NCI-H1436 treated with DMSO at 0.1 percent for 48 hours (cell line): ENCODE data around the gene CCDC175.

Experiments
- DNase-seq: peaks from one replicate; lab custom pipeline; 2025; lab: John Stamatoyannopoulos, UW

The CCDC175 gene

DNA sequence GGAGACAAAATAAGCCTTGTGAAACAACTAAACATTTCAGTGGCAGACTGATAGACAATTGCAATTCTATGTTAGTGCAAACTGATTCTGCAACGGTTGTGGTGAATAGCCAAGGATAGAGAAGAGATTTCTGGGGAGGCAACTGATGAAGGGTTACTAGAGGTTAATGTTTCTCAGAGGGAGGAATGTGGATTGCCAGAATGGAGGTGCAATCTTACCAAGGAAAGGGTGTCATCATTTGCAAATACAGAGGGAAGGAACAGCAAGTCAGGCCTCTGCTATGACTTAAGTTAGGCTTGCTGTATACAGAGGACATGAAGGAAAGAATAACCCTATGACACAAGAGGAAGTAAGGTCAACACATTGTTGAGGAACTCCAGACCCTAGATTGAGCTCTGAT is 35.8 kb downstream of the CCDC175 start:
- no peak for DNase-seq

DNA sequence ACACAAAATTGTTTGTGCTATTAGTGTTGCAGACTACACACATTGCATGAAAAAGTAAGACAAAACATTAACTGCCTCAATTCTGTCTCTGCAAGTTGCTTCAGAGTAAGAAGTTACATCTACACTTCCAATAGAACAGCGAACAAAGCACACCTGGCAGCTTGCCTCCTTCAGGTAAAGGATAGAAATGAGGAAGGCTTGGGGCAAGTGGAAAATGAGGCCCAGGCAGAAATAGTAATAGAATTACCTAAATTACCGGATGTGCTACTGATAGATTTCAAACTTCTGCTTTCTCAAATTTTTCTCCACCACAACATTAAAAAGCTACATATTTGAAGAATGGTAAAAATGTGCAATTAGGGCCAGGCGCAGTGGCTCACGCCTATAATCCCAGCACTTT is 37.7 kb downstream of the CCDC175 start:
- no peak for DNase-seq

DNA sequence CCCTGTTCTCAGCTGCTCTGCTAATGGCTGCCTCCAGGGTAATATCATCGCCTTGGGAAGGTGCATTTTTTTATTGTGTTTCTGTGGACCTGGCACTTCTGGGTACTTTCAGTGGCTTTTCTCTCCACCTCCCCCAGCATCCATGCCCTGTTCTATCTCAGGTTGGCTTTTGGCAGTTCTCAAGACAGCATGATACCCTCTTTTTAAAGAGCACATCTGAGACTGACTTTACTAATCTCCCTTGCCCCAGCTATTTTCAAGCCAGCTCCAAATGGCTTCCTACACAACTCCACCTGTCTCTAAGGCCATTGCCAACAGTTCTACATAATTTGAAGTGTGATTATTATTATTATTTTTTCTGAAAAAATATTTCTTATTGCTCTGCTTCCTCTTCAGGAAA is 39.1 kb downstream of the CCDC175 start:
- DNase-seq: no peak

DNA sequence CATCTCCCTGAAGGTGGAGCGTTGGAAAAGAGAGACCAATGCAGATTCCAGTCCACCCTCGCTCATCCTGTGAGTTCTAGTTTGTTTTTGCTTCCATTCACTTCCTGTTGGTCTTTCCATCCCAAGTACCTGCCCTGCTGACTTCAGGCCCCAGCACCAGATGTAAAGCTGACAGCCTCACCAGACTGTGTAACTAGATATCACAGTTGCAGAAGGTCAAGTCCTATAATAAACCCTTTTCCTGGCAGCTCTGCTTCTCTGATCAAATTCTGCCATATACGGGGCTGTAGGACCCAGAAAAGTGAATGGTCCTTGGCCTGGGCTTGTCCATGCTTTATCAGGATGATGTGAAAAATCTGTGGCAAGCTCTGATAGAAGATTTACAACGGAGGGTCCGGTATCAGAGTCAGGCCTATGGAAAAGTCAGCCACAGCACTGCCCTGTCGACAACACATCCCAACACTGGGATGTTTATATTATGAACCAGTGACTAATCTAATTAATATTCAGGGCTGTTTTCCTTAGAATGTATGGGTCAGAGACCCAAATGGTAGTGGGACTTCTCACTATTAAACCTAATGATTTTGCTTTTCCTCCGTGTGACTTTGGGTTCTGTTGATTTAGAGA is 42.1 kb downstream of the CCDC175 start:
- no peak for DNase-seq

GRCh38 chr14:59532419-59532818 is 44.2 kb downstream of the CCDC175 start:
- DNase-seq: no peak

DNA sequence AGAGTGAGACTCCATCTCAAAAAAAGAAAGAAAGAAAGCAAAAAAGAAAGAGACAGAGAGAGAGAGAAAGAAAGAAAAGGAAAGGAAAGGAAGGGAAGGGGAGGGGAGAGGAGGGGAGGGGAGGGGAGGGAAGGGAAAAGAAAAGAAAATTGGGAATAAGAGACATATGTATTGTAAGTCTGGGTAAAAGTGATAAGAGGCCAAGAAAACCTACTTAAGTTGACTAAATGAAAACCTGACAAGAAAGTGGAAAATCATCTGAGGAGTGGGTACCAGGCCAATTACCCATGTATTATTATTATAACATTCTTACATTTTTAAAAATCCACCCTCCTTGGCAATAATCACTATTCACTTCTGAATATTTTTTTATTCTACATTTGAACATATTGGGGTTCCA is 46.3 kb downstream of the CCDC175 start:
- no peak for DNase-seq

DNA sequence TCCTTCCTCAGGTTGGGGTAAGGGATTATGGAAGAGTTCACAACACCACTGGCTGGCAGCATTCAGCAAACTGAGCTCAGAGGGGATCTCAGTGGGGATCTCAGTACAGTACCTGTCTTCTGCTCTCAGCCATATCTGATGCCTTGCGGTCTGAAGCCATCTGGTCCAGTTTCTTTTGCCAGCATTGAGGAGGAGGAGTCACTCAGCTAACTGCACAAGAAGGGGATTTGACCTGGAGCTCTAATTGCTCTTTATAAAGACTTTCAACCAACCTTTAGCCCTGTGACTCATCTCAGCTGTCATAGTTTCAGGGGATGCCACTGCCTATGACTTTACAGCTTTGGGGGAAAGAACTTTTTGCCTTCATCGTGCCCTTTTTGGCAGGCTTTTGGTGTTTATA is 47.4 kb downstream of the CCDC175 start:
- no peak for DNase-seq

DNA sequence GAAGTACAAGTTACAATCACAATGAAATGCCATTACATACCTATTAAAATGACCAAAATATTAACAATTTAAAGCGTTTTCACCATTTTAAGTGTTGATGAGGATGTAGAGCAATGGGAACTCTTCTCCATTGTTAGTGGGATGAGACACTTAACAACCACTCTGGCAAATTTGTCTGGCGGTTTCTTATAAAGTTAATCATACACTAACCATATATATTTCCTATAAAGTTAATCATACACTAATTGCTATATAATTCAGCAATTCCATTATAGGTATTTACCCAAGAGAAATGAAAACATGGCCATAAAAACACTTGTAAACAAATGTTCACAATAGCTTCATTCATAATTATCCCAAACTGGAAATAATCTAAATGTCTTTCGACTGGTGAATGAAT is 56.4 kb downstream of the CCDC175 start:
- DNase-seq: no peak

DNA sequence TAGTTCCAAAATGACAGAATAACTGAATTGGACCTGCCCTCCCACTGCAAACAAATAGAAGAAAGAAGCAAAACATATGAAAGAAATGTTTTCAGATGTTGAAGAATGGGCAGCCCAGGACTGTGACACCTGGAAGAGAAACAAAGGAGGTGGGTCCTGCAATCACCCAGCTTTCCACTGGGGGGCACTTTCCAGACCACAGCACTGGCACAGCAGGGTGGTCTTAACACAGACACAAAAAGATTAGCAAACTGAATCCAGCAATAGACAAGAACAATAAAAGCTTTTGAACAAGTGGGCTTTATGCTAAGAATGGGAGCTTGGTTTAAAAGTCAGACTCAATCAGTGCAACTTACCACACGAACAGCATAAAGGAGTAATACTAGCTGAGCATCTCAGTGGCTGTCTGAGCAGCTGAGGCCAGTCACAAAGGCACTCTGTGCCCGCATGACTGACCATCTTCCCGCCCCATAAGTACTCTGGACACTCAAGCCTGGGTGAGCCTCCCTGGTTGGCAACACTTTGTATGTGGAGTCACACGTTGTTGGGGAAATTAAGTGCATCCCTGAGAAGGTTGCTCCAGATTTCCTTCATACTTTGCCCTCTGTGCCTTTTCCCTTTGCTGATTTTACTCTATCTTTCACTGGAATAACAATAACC is 64.6 kb downstream of the CCDC175 start:
- no peak for DNase-seq

GRCh38 chr14:59510966-59511365 is 65.6 kb downstream of the CCDC175 start:
- DNase-seq: no peak

DNA sequence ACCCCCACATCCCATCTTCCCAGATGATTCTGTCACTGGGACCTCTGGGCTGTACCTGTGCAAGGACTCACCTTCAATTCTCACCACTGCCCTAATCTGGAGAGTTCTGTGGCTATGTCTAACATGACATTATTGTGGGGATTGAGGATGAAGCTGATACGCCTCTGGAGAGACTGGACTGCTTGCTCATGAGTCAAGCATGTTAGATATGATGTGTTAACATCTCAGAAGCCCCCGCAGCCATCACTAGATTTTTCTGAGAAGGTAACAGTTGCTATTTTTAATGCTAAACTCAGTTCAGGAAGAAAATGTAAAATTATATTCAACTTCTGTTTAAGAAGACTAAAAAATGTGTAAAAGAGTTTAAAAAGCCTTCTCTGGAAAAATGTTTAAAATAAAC is 66.6 kb downstream of the CCDC175 start:
- DNase-seq: no peak

- no peak for DNase-seq
These were observed 67.5 kb downstream of the CCDC175 start for GRCh38 chr14:59509101-59509500.

- no peak for DNase-seq
These were observed 68.9 kb downstream of the CCDC175 start for GRCh38 chr14:59507752-59508103.

- peak; percentile 1 for DNase-seq
These were observed 69.4 kb downstream of the CCDC175 start for GRCh38 chr14:59507063-59507751.

DNA sequence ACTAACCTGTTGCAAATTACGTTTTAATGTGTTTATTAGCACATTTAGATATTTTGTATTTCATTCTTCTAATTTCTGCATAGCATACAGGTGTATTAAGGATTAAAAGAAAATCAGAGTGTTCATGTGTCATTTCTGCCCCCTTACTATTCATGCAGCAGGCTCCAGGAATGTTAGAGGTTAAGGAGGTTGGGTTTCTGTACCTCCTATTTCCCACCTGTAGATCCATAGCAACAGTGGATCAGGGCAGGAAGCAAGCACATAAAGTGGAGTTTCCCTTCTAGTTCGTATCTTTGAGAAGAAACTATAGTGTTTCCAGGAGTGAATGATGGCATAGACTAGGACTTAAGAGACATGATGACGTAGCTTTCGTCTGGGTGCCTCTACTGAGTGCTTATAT is 73.4 kb downstream of the CCDC175 start:
- no peak for DNase-seq

- DNase-seq: no peak
These were observed 75.9 kb downstream of the CCDC175 start for GRCh38 chr14:59500732-59501131.

DNA sequence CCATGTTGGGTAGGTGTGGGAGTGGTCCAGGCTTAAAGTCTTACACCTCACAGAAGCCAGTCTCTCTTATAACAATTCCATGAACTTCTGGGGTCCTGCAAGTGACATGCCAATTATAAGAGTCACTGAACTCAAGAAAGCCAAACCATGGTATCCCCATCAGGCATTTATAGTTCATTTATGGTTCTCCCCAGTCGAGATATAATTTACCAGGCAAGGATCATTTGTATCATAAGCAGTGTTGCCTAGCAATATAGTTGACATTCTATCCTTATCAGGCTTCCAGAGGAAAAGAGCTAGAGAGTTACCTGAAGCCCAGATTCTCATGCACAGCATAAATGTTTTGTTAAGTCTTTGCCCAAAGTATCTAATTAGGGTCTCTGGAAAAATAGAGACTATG is 84.2 kb downstream of the CCDC175 start:
- DNase-seq: no peak

DNA sequence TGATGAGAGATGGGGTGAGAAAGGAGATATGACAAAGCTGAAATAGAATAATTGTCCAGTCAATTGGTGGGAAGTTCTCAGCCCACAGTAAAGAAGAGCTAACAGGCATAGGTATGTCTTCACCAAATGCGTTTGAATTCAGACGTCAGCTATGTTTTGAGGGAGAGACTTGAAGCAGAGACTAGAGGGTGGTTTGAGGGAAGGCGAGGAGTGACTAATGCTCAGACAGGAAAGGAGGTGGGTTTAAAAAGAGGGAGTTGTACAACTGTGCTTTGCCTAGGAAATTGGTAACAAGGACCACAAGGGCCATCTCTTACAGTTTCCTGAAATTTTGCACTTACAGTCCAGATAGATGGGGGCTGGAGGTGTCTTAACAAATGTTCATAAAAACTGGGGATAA is 85.9 kb downstream of the CCDC175 start:
- DNase-seq: no peak

GRCh38 chr14:59484639-59485175 is 91.9 kb downstream of the CCDC175 start:
- no peak for DNase-seq

DNA sequence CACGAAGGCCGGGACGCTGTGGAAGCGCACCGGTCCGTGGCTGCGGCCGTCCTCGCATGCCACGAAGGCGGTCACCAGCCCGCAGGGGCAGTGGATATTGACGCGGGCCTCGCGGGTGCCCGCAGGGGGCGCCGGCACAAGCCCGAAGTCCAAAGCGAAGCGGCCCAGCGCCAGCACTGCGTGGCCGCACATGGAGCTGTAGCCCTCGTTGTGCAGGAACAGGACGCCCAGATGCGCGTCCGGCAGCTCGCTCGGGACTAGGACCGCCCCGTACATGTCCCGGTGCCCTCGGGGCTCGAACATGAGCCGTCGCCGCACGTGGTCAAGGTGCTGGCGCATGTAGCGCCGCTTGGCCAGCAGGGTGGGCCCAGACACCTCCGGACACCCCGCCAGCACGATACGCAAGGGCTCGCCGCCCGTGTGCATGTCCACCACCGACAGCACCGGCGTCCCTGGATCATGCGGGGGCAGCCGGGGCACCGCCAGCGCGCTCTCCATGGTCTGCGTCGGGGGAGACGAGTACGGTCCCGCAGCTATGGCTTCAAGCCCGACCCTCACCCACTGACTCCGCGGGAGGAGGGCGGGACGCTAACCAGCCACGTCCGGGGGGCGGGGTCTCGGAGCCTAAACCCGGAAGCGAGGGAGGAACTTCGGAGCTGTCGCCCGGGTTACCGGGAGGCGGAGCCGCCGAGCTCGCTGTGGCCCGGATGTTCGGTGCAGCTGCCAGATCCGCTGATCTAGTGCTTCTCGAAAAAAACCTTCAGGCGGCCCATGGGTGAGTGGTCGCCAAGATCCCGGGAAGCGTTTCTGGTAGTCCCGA is 92.6 kb downstream of the CCDC175 start, which contains the start of the genes JKAMP and L3HYPDH:
JKAMP (plus strand) TSS at position 699 of the 820 bp plus-strand sequence; CDS start at position 772, 73 bp downstream.
L3HYPDH (minus strand) TSS at position 590 of the 820 bp plus-strand sequence; CDS start at position 498, 92 bp downstream.
- peak; percentile 83 for DNase-seq

GRCh38 chr14:59483363-59483762 is 93.2 kb downstream of the CCDC175 start:
- DNase-seq: no peak
